Measurements from ENCODE around the gene CAMK1G.

CAMK1G gene

GRCh38 chr1:209565759-209566678 lies 17.5 kb upstream of the CAMK1G start:
- peak; percentile 91 for DNase-seq

- no peak for DNase-seq
These were observed 15.8 kb upstream of the CAMK1G start for GRCh38 chr1:209567698-209568175.

- peak; percentile 85 for DNase-seq
These were observed 13.9 kb upstream of the CAMK1G start for GRCh38 chr1:209569455-209570207.

GRCh38 chr1:209570743-209571142 lies 12.8 kb upstream of the CAMK1G start:
- no peak for DNase-seq

GRCh38 chr1:209576392-209577197 lies 6.9 kb upstream of the CAMK1G start:
- DNase-seq: peak; percentile 77

- DNase-seq: no peak
These were observed 6.2 kb upstream of the CAMK1G start for GRCh38 chr1:209577346-209577745.

GRCh38 chr1:209580577-209580976 lies 2.9 kb upstream of the CAMK1G start:
- no peak for DNase-seq

- no peak for DNase-seq
These were observed 738 bp downstream of the CAMK1G start for GRCh38 chr1:209584231-209584672.

GRCh38 chr1:209585197-209585596 lies 1.7 kb downstream of the CAMK1G start:
- no peak for DNase-seq

GRCh38 chr1:209585672-209586071 lies 2.2 kb downstream of the CAMK1G start:
- peak; percentile 56 for DNase-seq

GRCh38 chr1:209586221-209586740 lies 2.8 kb downstream of the CAMK1G start:
- no peak for DNase-seq

GRCh38 chr1:209587789-209588188 lies 4.3 kb downstream of the CAMK1G start:
- DNase-seq: no peak

GRCh38 chr1:209589440-209589839 lies 5.9 kb downstream of the CAMK1G start:
- DNase-seq: no peak

- DNase-seq: no peak
These were observed 6.3 kb downstream of the CAMK1G start for GRCh38 chr1:209589863-209590262.

- no peak for DNase-seq
These were observed 6.9 kb downstream of the CAMK1G start for GRCh38 chr1:209590405-209590804.

GRCh38 chr1:209593747-209594146 lies 10.2 kb downstream of the CAMK1G start:
- no peak for DNase-seq

GRCh38 chr1:209594440-209594839 lies 10.9 kb downstream of the CAMK1G start:
- DNase-seq: no peak

- DNase-seq: no peak
These were observed 11.5 kb downstream of the CAMK1G start for GRCh38 chr1:209595028-209595427.

GRCh38 chr1:209595599-209596285 lies 12.2 kb downstream of the CAMK1G start:
- no peak for DNase-seq

GRCh38 chr1:209597499-209597898 lies 14.0 kb downstream of the CAMK1G start:
- DNase-seq: no peak

GRCh38 chr1:209598227-209598626 lies 14.7 kb downstream of the CAMK1G start:
- DNase-seq: no peak

- DNase-seq: no peak
These were observed 17.0 kb downstream of the CAMK1G start for GRCh38 chr1:209600541-209600940.

All from NCI-H1436 (cell line).